ENCODE results near the gene LOXL1.

Gene LOXL1

DNA sequence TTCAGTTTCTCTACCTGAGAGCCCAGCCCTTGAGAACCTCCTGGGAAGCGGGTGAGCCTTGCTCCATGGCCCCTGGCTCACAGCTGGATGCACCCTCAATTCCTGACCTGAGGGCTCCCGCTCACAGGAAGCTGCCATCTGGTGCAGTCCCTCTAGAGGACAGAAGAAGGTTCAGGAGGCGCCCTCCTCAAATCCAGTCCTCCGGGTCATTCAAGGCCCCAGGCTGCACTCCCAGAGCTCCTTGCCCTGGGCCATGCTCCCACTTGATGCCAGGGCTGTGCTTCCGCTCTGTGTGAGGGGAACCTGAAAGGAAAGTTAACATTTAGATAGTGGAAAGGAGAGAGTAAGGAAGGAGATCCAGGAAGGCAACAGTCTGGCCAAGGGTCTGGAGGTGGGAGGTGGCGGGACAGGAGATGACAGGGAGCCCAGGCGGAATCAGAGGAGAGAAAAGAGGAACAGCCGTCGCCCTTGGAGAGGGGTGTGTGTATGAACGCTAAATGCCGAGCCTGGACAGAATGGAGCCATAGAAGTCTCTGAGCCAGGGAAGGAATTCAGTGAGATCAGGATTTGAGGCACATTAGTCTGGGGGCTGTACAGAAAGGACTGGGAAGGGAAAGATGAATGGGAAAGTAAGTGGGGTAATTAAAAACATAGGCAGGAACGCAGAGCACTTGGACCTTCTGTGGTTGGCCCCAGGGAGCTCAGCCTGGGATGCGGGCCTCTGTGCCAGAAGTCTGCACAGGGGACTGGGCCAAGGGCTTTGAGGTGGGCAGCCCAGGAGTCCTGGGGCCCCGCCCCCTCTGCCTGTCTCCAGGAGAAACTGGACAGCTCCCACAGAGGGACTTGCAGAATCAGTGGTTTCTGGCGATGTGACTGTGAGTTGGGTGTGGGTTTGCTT, 26.8 kb upstream of the LOXL1 start:
- FAIRE-seq, result no peak

DNA sequence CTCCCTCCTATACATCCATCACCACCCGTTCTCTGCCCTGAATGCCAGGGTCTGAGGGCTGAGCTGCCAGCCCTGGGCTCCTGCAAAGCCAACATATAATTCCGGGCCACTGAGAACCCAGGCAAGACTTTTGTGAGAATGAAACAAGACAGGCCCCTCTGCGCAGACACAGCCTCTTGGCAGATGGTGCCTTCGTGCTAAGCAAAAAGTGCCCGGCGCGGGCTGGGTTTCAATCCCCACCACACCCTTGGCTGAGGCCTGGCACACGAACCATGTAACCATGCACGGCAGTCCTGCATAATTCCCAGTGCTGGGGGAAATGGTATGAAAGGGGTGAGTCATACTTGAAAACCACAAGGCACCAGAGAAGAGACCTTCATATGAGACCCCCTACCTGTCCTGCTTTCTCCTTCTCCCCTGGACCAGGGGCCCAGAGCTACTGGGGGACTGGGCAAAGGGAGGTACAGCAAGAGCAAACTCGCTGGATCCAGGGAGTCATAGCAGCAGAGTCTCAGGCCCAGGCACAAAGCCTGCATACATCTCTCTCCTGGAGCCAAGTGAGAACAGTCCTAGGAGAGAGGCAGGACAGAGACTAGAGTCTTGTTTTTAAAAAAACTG, 26.1 kb upstream of the LOXL1 start:
- no peak for FAIRE-seq

DNA sequence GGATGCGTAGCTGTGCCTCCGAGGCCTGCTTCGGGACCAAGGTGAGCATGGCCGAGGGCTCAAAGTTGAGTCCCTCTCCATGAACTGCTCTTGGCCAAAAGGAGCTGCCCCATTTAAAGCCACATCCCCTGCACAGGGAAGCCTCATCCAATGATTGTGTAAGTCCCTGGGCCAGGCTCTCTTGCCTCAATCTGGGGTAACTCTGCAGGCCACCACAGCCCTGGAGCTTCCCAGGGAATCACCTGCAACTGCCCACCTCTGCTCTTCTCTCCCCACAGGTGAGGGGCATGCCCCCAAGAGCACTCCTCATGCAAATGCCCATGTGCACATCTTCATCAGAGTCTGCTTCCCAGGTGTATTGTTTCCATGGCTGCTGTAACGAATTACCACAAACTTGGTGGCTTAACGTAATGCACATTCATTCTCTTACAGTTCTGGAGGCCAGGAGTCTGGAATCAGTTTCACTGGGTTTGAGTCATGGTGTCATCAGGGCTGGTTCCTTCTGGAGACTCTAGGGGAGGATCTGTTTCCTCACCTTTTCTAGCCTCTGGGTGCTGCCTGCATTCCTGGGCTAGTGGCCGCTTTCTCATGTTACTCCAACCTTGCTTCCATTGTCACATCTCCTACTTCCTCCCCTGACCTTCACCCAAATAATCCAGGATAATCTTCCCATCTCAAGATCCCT, 25.0 kb upstream of the LOXL1 start:
- no peak for FAIRE-seq

DNA sequence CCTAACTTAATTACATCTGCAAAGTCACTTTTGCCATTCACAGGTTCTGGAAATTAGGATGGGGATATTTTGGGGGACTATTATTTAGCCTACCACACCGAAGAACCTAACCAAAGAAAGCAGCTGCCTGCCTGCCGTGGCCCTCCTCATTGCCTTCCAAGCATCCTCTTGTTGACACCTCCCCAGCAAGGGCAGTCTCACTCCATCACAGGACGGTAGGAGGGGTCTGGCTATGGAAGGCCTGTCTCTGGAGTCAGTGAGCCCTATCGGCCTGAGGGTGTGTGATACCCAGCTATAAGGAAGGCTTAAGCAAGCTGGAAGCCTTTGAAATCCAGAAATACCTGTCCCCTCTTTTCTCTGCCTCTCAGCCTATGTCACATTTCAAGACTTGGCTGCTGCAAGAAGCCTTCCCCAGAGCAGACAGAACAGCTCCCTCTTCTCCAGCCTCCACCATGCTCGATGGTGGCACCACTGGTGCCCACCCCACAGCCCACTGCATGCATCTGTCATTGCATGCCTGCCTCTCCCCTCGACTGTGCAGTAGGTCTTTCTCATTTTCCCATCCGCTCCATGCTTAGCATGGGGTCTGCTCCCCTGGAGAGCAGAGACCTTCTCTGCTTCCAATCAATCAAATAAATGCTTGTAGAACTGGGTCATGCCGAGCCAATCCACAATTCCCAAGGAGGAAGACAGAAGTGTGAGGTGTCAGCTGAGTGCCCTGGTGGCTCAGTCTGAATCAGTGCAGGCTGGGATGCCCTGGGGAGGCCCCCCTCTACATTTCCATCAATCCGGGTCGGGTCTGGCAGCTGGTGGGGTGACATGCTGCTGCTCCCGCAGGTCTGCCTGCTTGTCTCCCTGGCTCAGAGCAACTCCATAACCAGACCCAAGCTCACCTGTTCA, 23.9 kb upstream of the LOXL1 start:
- no peak for FAIRE-seq

DNA sequence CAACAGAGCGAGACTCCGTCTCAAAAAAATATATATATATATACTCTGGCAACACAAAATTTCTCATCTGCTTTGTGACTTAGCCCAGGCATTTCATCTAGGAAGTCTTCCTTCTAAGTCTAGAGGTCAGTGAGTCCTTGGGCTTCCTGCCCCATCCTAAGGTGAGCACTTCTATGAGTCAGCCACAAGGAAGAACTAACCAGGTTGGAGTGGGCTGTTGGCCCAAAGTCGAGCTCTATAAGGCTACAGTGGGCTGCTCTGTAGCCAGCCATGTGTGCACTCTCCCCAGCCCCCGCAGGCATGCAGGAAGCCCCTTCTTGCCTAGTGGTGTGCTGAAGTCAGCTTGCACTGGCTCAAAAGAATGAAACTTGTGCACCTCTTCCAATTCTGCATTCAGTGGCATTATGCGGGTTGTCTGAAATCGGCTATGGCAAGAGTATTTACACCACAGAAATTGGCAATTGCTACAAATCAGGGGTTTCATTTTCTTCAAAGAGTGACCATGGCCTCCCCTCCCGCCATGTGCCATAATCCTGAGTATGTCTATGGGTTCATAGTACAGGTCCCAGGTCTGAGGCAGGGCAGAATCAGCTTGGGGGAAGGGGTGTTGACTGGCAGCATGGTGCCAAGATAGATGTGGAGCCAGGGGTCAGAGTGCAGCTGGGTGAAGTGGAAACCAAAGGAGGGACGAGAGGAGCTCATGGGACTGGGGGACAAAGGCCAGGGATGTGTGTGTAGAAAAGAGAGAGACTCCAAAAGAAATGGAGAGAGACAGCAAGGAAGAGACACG, 22.0 kb upstream of the LOXL1 start:
- no peak for FAIRE-seq

DNA sequence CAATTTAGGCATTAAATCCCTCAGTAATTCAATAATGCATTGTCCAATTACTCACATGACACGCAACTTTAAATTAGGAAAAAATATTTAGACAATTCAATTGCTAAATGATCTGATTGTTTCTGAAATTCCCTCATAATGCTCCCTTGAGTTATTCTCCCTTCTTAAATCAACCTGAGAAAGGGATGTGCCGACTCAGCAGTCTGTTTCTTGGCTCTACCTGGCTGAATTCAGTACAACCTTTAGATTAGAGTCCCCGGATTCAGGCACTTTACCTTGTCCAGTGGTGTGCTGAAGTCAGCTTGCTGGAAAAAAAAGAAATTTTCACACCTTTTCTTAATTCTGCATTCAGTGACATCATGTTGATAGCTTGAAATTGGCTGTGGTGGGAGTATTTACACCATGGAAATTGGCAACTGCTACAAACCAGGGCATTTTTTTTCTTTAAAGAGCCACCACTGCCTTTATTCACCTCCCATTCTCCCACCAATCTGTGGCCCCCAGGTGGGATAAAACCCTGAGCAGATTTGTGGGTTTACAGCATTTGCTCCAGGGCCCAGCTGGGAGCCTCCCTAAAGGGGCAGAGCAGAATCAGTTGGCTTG, 20.9 kb upstream of the LOXL1 start:
- FAIRE-seq, result no peak

DNA sequence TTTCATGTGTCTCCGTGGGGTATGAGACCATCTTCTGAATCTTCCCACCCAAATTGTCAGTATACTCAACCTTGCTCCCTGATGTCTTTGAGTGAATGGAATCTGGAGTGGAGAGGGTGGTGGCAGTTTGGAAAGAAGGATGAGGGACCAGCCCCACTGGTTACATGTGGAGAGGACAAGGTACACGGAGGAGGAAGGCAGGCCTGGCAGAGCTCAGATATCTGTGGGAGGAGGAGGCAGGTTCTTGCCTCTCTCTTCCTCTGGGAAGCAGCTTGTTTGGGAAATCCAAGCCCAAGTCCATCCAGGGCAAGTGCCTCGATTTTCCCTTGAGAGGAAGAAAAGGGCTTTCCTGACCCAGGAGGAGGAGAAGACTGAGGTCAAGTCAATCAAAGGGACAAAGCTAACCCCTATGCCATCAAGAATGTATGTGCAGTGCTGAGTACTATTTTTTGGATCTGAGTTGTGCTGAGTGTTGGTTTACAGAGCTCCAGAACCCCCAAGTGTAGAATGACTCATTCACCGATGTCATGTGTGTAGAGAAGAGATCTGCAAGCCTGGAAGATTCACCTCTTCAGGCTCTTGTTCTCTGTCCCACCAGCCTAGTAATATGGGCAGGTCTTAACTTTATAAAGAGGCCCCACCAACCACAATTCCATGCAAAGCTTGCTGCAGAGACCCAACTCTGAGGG, 19.8 kb upstream of the LOXL1 start:
- no peak for FAIRE-seq

DNA sequence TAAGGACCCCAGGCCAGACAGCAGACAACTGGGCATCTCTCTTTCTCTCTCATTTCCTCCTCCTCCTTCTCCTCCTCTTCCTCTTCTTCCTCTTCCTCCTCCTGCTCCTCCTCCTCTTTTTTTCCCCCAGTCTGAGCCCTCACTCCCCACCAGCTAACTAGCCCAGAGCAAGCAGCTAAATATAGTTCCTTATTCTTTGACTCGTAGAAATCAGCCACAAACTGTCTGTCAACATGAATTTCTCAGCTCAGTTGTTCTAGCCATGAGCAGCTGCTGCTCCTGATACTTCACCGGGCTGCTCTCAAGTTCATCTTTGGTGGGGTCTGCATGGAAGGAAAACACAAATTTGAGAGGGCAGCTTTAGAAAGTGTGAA, 19.2 kb upstream of the LOXL1 start:
- FAIRE-seq, result no peak

DNA sequence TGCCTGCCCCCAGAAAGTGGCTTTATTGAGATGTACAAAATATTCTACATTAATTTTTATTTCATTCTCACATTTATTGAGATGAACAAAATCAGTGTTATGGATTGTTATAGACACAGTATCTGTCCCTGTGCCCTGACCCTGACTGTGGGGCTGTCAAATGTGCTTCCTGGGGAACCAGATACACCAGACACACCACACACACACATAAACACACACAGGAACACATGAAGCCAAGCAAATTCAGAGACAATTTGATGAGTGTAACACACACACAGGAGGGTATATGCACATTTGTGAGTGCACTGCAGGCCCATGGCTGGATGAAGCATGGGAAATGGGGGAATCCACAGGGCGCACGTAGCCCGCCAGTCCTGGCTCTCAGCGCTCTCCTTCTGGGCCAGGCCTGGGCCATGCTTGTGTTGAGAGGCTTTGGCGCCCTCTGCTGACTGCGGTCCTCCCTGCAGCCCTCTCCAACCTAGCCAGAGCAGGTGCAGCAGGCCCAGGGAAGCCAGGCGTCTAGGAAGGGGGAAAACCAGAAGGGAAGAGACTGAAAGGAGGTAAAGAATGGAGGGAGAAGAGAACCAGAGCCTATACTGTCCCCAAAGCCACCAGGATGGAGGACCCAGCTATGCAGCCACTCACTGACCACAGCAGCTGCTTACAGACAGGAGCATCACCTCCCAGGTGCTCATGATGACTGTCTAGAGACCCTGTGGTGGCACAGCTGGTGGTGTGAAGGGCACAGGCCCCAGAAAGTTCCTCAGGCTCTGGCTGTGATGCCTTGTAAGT, 18.0 kb upstream of the LOXL1 start:
- no peak for FAIRE-seq

DNA sequence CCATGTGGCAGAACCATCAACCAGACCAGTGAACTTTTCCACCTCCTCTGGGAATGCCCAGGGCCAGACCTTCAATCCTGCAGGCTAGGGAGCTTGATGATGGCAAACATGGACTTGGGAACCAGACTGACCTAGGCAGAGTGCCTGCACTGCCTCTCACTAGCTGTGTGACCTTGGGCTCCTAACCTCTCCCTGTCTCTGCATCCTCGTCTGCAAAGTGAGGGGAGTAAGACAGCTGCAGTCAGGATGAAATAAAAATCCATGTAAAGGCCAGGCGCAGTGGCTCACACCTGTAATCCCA, 17.5 kb upstream of the LOXL1 start:
- no peak for FAIRE-seq

DNA sequence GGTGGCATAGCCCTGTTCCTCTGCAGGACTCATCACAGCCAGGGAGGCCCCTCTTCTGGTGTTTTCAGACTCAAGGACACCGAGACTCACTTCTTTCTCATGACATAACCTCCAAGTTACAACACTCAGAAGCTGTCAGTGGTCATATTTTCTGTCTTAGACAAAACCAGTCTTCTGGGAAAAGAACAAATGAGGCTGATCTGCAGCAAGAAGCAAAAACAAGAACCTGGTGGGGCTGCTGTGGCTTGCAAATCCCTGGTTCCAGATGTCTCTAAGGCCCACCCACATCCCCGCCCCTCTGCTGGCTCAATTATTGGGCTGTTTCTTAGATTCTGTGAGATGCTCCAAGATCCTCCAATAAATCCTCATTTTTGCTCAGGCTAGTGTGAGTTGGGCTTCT, 16.6 kb upstream of the LOXL1 start:
- FAIRE-seq, result no peak

DNA sequence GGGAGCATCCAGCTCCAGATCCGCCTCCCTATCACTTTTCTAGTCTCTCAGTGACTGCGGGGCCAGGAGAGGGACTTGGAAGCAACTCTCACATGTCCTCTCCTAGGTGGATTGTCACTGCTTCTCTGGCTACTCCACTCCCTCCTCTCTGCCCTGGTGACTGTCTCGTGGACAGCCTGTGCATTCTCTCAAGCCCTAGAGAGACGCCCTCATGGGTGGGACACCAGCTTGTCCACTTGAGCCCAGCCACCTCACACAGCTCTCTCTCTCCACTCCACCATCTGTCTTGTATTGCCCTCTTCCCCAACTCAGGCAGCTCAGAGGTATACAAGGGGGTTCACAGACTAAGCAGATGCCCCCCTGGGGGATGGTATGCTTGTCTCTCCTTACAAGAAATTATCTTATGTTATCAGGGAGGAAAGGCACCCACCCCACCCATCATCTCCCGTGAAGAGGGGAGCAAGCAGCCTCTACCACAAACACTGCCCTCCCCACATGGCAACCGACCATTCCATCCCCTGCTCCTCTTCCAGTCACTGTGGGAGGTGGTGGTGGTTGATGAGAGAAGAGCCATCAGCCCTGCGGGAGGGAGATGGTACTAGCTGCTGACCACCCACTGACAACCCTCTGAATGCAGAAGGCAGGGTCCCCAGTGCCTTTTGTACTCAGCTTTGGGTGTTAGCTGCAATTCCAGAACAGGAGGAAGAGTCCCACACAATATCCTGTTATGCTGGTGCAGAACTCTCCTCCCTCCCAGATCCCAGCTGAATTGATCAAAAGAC, 15.5 kb upstream of the LOXL1 start:
- FAIRE-seq, result no peak

DNA sequence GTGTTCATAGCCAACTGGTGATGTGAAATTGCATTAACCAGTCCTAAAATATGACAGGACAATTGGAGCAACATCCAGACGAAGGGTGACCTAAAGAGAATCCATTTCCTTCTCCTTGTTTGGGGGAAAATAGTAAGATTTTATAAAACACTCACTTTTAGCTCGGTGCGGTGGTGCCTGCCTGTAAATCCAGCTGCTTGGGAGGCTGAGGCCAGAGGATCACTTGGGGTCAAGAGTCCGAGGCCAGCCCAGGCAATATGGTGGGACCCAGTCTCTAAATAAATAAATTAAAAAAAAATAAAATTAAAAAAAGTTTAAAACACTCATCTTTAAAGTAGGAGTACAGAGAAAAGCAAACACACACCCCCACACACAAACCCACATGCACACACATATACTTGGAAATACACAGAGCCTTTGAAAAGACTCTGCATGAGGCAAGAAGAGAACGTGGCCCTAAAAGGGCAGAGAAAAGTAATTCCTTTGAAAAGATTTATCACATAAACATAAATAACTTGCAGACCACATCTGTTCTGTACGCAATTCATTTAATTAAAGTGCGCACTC, 14.1 kb upstream of the LOXL1 start:
- no peak for FAIRE-seq

DNA sequence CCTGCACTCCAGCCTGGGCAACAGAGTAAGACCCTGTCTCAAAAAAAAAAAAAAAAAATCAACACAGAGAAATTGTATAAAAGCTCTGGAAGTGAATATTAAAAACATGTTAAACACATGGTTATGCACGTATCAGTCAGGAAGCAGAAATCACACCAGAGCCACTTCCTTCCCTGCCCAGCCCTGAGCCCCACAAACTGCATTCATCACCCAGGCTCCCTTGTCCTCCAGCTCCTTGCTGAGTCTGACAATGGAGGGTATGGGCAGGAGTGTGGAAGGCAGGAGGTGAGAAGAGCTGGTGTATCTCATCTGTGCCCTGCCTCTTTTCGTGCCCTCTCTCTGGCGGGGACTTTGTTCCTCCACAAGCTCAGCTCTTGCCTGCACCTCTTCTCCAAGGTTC, 12.1 kb upstream of the LOXL1 start:
- FAIRE-seq, result no peak

DNA sequence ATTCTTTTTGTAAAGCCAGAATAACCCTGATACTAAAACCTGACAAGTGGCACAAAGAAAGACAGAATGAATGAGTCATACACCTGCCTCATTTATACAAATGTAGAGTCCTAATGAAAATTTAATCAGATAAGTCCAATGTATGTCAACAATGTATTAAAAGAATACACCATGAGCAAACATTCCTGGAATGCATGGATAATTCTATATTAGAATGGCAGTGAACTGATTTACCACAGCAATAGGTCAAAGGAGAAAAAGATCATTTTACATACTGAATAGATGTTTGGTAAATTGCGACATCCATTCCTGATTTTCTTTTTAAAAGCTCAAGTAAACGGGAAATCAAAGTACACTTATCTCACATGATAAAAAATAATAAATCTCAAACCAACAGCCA, 11.2 kb upstream of the LOXL1 start:
- no peak for FAIRE-seq

DNA sequence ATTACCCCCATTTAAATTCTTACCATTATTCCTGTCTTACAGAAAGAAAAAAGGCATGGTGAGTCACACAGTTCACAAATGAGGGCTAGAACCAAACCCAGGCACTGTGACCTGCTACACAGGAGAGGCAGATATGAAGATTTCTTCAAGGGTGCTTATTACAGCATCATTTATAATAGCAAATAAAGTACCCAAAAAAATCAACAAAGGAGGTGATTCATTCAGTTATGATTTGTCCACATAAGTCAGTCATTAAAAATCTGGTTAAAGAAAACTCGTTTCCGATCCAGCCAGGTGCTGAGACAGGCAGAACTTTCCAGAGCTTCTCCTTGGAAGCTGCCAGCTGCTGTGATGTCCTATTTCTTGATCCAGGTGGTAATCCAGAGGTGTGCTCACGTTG, 7.5 kb upstream of the LOXL1 start:
- FAIRE-seq, result no peak

DNA sequence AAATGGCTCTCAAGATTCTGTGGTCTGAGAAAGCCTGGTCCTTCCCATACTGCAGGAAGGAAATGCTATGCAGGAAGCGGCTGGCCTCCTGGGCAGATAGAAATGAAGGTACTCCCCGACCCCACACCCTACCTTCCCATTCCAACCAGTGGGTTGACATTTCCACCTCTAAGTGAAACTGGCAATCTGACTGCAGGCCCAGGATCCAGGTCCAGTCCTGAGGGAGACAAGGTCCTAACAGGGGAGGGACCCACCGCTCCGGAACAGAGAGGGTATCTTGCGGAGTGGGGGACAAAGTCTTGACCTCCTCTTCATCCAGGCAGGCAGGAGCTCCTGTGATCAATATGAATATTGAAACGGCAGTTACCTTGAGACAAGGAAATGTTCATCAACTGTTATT, 6.6 kb upstream of the LOXL1 start:
- FAIRE-seq, result no peak

DNA sequence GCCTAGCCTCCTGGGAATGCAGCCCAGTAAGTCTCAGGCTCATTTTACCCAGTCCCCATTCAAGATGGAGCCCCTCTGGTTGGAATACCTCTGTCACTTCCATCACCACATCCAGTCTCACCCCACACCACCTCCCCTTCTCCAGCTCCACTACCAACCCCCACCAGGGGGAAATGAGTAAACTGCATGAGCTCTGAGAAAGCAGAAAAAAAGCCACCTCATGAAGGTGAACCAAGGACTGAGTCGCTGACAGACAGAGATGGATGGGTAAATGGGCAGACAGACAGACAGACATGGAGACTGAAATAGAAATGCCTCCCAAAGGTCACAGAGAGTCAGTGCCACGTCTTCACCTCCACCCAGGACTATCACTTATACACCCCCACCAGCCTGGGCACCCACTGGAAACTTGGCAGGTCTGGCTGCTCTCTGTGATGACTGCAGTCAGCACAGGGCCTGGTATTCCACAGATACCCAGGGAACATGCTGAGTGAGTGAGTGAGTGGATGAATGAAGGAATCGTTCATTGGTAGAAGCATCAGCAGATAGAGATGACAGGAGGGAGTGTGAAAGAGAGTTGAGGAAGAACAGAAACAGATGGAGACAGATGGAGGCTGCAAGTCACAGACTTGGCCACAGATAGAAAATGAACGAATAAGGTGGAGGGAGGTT, 4.9 kb upstream of the LOXL1 start:
- no peak for FAIRE-seq

Data from islet of Langerhans (tissue), 1 donor.